ENCODE results near the gene PHF3.

PHF3 gene

GRCh38 chr6:63599243-63599642 is 36.4 kb upstream of the PHF3 start:
- H3K4me2 ChIP-seq (ENCODE audit: low read length), result peak overlapping the region; percentile 87
- peak overlapping the region; percentile 19; the same call in 1 of the 2 replicates for H3K27ac ChIP-seq (ENCODE audit: low read depth, low read length)
- H3F3A ChIP-seq (ENCODE audit: control insufficient read depth, insufficient read depth), result no peaks in the 10 kb centered on the region
- peak overlapping the region; percentile 71 for H3K4me3 ChIP-seq (ENCODE audit: low read length)
- no peaks in the 10 kb centered on the region for H3K79me2 ChIP-seq (ENCODE audit: control insufficient read depth, low read length)
- H4K20me1 ChIP-seq (ENCODE audit: control insufficient read depth, insufficient read depth, low read depth, low read length), result no peaks in the 10 kb centered on the region
- H3K9me2 ChIP-seq (replicated peaks; ENCODE audit: control insufficient read depth, low read length), result no peaks in the 10 kb centered on the region
- no peaks in the 10 kb centered on the region for H3K27me3 ChIP-seq (ENCODE audit: control insufficient read depth, low read length)
- H3K4me1 ChIP-seq (ENCODE audit: control insufficient read depth, low read length), result peaks cover 17% of the 10 kb centered on the region
- TF ChIP-seq EZH2phosphoT487 (IDR thresholded peaks at IDR 0.05; ENCODE audit: borderline replicate concordance, low read length) (no peak), CTCF (IDR thresholded peaks at IDR 0.05; ENCODE audit: low read depth, low read length, poor library complexity, severe bottlenecking) (no peak)
- H3K9me3 ChIP-seq (ENCODE audit: control insufficient read depth, insufficient read depth, low read length), result no peaks in the 10 kb centered on the region
- no peaks in the 10 kb centered on the region for H3K36me3 ChIP-seq (ENCODE audit: control insufficient read depth, low read length)

GRCh38 chr6:63600136-63600535 is 35.5 kb upstream of the PHF3 start:
- Histone ChIP-seq H3K4me2 (ENCODE audit: low read length) (no peak overlapping the region), H3K9me3 (ENCODE audit: control insufficient read depth, insufficient read depth, low read length) (no peaks in the 10 kb centered on the region), H3K27ac (ENCODE audit: low read depth, low read length) (no peak overlapping the region), H3K4me3 (ENCODE audit: low read length) (no peak overlapping the region), H3K4me1 (ENCODE audit: control insufficient read depth, low read length) (peaks cover 17% of the 10 kb centered on the region), H3K9me2 (replicated peaks; ENCODE audit: control insufficient read depth, low read length) (no peaks in the 10 kb centered on the region), H3K79me2 (ENCODE audit: control insufficient read depth, low read length) (no peaks in the 10 kb centered on the region), H3K27me3 (ENCODE audit: control insufficient read depth, low read length) (no peaks in the 10 kb centered on the region), H3K36me3 (ENCODE audit: control insufficient read depth, low read length) (no peaks in the 10 kb centered on the region), H4K20me1 (ENCODE audit: control insufficient read depth, insufficient read depth, low read depth, low read length) (no peaks in the 10 kb centered on the region), H3F3A (ENCODE audit: control insufficient read depth, insufficient read depth) (no peaks in the 10 kb centered on the region)
- TF ChIP-seq CTCF (IDR thresholded peaks at IDR 0.05; ENCODE audit: low read depth, low read length, poor library complexity, severe bottlenecking) (no peak), EZH2phosphoT487 (IDR thresholded peaks at IDR 0.05; ENCODE audit: borderline replicate concordance, low read length) (no peak)

DNA sequence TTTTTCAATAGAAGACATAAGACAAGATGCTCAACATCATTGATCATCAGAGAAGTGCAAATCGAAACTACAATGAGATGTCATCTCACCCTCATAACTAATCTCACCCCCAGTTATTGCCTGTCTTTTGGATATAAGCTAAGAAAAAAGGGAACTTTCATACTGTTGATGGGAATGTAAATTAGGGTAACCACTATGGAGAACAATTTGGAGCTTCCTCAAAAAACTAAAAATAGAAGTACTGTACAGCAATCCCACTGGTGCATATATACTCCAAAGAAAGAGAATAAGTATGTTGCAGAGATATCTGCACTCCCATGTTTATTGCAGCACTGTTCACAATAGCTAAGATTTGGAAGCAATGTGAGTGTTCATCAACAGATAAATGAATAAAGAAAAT is 26.4 kb upstream of the PHF3 start:
- Histone ChIP-seq H3K27me3 (ENCODE audit: control insufficient read depth, low read length) (no peaks in the 10 kb centered on the region), H4K20me1 (ENCODE audit: control insufficient read depth, insufficient read depth, low read depth, low read length) (no peaks in the 10 kb centered on the region), H3K79me2 (ENCODE audit: control insufficient read depth, low read length) (no peaks in the 10 kb centered on the region)

More for the DNA sequence above, 26.4 kb upstream of the PHF3 start:
- Histone ChIP-seq H3K4me3 (ENCODE audit: low read length) (no peak overlapping the region), H3K9me2 (replicated peaks; ENCODE audit: control insufficient read depth, low read length) (no peaks in the 10 kb centered on the region), H3K4me1 (ENCODE audit: control insufficient read depth, low read length) (no peaks in the 10 kb centered on the region), H3K4me2 (ENCODE audit: low read length) (no peak overlapping the region), H3F3A (ENCODE audit: control insufficient read depth, insufficient read depth) (no peaks in the 10 kb centered on the region), H3K27ac (ENCODE audit: low read depth, low read length) (no peak overlapping the region), H3K36me3 (ENCODE audit: control insufficient read depth, low read length) (no peaks in the 10 kb centered on the region), H3K9me3 (ENCODE audit: control insufficient read depth, insufficient read depth, low read length) (no peaks in the 10 kb centered on the region)
- TF ChIP-seq CTCF (IDR thresholded peaks at IDR 0.05; ENCODE audit: low read depth, low read length, poor library complexity, severe bottlenecking), result no peak
- no peak for TF ChIP-seq EZH2phosphoT487 (IDR thresholded peaks at IDR 0.05; ENCODE audit: borderline replicate concordance, low read length)

All from DOHH2 (cell line).